ENCODE data around the gene SOHLH1. TPM values are rescaled to one million over a fixed set of nuclear protein-coding genes. Genes with fewer than 3 reads are reported as not detected.

SOHLH1 gene
- total RNA-seq, 4 donors from 2014 or later = not detected

- Histone ChIP-seq H3K4me3 (no peak overlapping the region), H3K4me1 (no peaks in the 10 kb centered on the region), H3K27me3 (peaks cover 0 to 24% of the 10 kb centered on the region in 2 donors), H3K36me3 (no peaks in the 10 kb centered on the region), H3K27ac (no peak overlapping the region), H3K9me3 (peaks cover 0 to 27% (median 0%) of the 10 kb centered on the region in 4 donors)
- DNase-seq (ENCODE audit: low spot score in 2 of 2) = no peak
- WGBS, 2 donors = 53 to 54% methylated on average over 17 to 18 of the region's 18 CpGs
- no peak for TF ChIP-seq POLR2A (IDR thresholded peaks at IDR 0.05)
- no peak for TF ChIP-seq EP300 (IDR thresholded peaks at IDR 0.05)
- no peak for TF ChIP-seq CTCF (IDR thresholded peaks at IDR 0.05)
Measured at GRCh38 chr9:135728436-135729110, 29.3 kb upstream of the SOHLH1 start.

DNA sequence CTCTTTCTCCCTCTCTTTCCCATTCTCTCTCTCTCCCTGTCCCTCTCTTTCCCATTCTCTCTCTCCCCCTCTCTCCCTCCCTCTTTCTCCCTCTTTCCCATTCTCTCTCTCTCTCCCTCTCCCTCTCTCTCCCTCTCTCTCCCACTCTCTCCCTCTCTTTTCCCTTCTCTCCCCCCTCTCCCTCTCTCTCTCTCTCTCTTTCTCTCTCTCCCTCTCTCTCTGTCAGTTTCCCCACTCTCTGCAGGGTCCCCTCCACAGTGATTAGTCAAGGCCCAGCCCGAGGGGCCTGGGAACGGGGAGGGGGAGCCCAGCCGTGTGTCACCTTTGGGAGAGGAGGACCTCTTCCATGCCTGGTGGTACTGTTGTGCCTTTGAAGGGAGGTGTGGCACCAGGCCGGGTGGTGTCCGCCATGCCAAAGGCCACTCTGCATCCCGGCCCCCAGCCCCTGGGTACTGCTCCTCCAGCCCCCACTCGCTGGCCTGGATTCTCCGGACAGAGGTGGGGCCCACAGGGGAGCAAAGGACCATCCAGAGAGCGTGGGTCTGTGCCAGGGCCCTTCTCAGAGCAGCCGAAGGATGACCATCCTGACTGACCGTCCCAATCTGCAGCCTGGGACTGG lies 28.1 kb upstream of the SOHLH1 start:
- Histone ChIP-seq H3K27ac (no peak overlapping the region), H3K4me1 (no peaks in the 10 kb centered on the region), H3K9me3 (peaks cover 0 to 23% (median 0%) of the 10 kb centered on the region in 4 donors), H3K36me3 (no peaks in the 10 kb centered on the region), H3K27me3 (peaks cover 0 to 24% of the 10 kb centered on the region in 2 donors), H3K4me3 (no peak overlapping the region)
- TF ChIP-seq POLR2A (IDR thresholded peaks at IDR 0.05) (no peak), EP300 (IDR thresholded peaks at IDR 0.05) (no peak), CTCF (IDR thresholded peaks at IDR 0.05) (no peak)
- WGBS, 2 donors = 43 to 52% methylated on average over 11 of the region's 11 CpGs
- DNase-seq (ENCODE audit: low spot score in 2 of 2) = no peak

GRCh38 chr9:135726138-135726853 lies 27.0 kb upstream of the SOHLH1 start:
- WGBS, 2 donors = 60 to 69% methylated on average over 9 to 16 of the region's 16 CpGs
- TF ChIP-seq POLR2A (IDR thresholded peaks at IDR 0.05) (no peak), EP300 (IDR thresholded peaks at IDR 0.05) (no peak), CTCF (IDR thresholded peaks at IDR 0.05) (no peak)
- peaks cover 0 to 34% of the 10 kb centered on the region in 2 donors for H3K27me3 ChIP-seq
- H3K4me3 ChIP-seq = no peak overlapping the region
- peaks cover 0 to 12% (median 0%) of the 10 kb centered on the region in 4 donors for H3K9me3 ChIP-seq
- no peaks in the 10 kb centered on the region for H3K4me1 ChIP-seq
- DNase-seq (ENCODE audit: low spot score in 2 of 2) = no peak
- no peaks in the 10 kb centered on the region for H3K36me3 ChIP-seq
- H3K27ac ChIP-seq = no peak overlapping the region

- no peaks in the 10 kb centered on the region for H3K36me3 ChIP-seq
- no peaks in the 10 kb centered on the region for H3K9me3 ChIP-seq
- TF ChIP-seq POLR2A (IDR thresholded peaks at IDR 0.05) = no peak
- TF ChIP-seq CTCF (IDR thresholded peaks at IDR 0.05) = no peak
- no peak for TF ChIP-seq EP300 (IDR thresholded peaks at IDR 0.05)
- H3K4me1 ChIP-seq = no peaks in the 10 kb centered on the region
- no peak overlapping the region for H3K4me3 ChIP-seq
- no peak for DNase-seq (ENCODE audit: low spot score in 2 of 2)
- H3K27me3 ChIP-seq = peaks cover 0 to 44% of the 10 kb centered on the region in 2 donors
- no peak overlapping the region for H3K27ac ChIP-seq
- WGBS, 2 donors = 68 to 76% methylated on average over 13 to 14 of the region's 16 CpGs
Measured at GRCh38 chr9:135724186-135724787, 25.0 kb upstream of the SOHLH1 start.

Measured in tibial nerve (tissue), 4 donors.